T-helper 1 cell treated with Interleukin-12 subunit alpha and Interleukin-12 subunit beta and Interleukin-4 antibody, amounts not matched to agents 30 μg/mL and 1 μg/mL, for 36 hours (primary cell): Measurements from ENCODE around the gene CLPTM1L.
"Not testable (repeated sequence)": the region's sequence is repeated elsewhere in the genome, so short reads cannot be mapped to it uniquely, and the experiment has no call there.

ENCODE experiments used
- H3K27ac Mint-ChIP-seq: one replicate; pipeline ENCODE4 v1.8.0; 2021; ENCODE audit warnings: mild to moderate bottlenecking, mixed read lengths
- H3K27me3 Mint-ChIP-seq: one replicate; pipeline ENCODE4 v1.8.0; 2021; ENCODE audit warnings: low read depth, mixed read lengths
- H3K36me3 Mint-ChIP-seq: one replicate; pipeline ENCODE4 v1.8.0; 2021; ENCODE audit warnings: low read depth, mixed read lengths
- H3K4me1 Mint-ChIP-seq: one replicate; pipeline ENCODE4 v1.8.0; 2021; ENCODE audit warnings: low read depth, mixed read lengths
- H3K4me3 Mint-ChIP-seq: one replicate; pipeline ENCODE4 v1.8.0; 2021; ENCODE audit warnings: mild to moderate bottlenecking, moderate library complexity, mixed read lengths
- H3K9me3 Mint-ChIP-seq: one replicate; pipeline ENCODE4 v1.8.0; 2021; ENCODE audit warnings: mixed read lengths

The CLPTM1L gene

DNA sequence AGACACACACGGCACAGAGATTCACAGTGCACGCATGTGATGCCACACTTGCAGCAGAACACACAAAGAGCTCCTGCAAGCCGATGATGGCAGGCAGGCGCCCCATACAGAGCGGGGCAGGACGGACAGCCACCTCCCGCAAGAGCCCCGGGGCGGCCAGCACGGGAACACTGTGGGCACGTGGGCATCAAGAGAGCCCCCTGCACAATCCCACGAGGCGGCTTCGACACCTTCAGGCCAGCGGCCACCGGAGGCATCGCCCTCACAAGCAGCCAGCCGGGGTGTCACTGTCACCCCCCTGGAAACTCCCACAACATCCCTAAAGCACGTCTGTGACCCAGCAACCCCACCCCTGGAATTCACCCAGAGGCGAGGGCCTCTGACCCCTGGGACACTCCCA, 68.0 kb downstream of the CLPTM1L start:
- Mint-ChIP-seq H3K9me3 (no peaks in the 10 kb centered on the region), H3K27me3 (no peaks in the 10 kb centered on the region), H3K36me3 (no peaks in the 10 kb centered on the region), H3K4me3 (no peak overlapping the region), H3K4me1 (peaks cover 4% of the 10 kb centered on the region), H3K27ac (no peak overlapping the region)

DNA sequence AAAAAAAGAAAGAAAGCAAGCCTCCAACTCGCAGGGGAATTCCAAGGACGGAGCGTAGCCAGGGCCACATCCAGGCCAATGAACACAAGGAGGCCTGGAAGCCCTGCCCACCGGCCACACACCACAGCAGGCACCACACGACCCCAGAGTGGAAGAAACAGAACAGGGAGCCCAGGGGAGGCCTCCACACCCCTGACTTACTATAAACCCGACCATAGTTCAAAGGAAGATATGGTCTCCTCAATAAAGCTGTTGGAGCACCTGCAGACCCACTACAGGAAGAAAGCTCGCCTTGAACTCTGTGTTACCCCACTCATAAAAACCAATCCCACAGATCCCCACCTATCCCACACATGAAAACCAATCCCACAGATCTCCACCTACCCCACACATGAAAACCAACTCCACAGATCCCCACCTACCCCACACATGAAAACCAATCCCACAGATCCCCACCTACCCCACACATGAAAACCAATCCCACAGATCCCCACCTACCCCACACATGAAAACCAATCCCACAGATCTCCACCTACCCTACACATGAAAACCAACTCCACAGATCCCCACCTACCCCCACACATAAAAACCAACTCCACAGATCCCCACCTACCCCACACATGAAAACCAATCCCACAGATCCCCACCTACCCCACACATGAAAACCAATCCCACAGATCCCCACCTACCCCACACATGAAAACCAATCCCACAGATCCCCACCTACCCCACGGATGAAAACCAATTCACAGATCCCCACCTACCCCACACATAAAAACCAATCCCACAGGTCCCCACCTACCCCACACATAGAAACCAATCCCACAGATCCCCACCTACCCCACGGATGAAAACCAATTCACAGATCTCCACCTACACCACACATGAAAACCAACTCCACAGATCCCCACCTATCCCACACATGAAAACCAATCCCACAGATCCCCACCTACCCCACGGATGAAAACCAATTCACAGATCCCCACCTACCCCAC, 69.2 kb downstream of the CLPTM1L start:
- not testable (repeated sequence) for H3K27me3 Mint-ChIP-seq, H3K4me3 Mint-ChIP-seq, H3K36me3 Mint-ChIP-seq, H3K9me3 Mint-ChIP-seq, H3K4me1 Mint-ChIP-seq, H3K27ac Mint-ChIP-seq

DNA sequence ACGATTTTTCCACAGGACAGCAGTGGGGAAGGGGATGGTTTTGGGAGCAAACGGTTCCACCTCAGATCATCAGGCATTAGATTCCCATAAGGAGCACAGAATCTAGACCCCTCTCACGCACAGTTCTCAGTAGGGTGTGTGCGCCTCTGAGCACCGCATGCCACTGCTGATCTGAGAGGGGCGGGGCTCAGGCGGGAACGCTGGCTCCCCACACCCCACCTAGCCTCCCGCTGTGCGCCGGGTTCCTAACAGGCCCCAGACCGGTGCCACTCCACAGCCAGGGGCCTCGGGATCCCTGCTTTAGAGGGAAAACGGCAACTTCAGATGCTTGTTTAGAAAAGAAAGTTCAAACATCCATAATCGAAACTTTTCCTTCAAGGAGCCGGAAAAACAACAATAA, 70.4 kb downstream of the CLPTM1L start:
- no peaks in the 10 kb centered on the region for H3K36me3 Mint-ChIP-seq
- no peak overlapping the region for H3K27ac Mint-ChIP-seq
- H3K27me3 Mint-ChIP-seq: no peaks in the 10 kb centered on the region
- peaks cover 5% of the 10 kb centered on the region for H3K4me1 Mint-ChIP-seq
- H3K4me3 Mint-ChIP-seq: no peak overlapping the region
- no peaks in the 10 kb centered on the region for H3K9me3 Mint-ChIP-seq

DNA sequence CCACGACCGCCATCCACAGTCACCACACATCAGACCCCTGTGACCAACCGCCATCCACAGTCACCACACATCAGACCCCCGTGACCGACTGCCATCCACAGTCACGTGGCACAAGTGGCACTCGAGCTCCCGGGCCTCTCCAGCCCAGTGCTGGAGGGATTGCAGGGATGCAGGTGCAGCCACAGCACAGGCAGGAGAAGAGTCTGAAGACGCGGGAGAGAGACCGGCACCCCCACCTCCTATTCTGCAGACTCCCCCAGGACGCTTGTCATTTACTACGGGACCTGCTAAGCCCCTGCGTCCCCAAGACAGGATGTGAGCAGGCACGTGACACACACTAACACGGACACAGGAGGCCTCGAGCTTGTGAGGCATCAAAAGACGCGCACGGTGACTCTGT, 71.2 kb downstream of the CLPTM1L start:
- H3K4me1 Mint-ChIP-seq: peaks cover 9% of the 10 kb centered on the region

DNA sequence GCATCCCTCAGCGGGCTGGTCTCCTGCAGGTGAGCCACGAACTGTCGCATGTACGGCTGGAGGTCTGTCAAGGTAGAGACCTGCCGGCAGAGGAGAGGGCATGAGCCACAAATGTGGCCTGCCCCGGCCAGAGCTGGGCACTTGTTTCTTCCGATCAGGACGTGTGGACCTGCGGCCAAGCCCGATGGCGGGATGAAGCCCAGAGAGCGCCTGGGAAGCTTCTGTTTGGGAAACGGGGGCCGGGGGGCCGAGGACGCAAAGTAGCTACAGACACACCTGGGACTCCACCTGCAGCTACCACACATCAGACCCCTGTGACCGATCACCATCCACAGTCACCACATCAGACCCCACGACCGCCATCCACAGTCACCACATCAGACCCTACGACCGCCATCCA, 72.7 kb downstream of the CLPTM1L start:
- Mint-ChIP-seq H3K9me3 (no peaks in the 10 kb centered on the region), H3K4me1 (peaks cover 13% of the 10 kb centered on the region), H3K36me3 (no peaks in the 10 kb centered on the region), H3K4me3 (no peak overlapping the region), H3K27me3 (no peaks in the 10 kb centered on the region), H3K27ac (no peak overlapping the region)

More for the DNA sequence above, 71.2 kb downstream of the CLPTM1L start:
- Mint-ChIP-seq H3K27ac (no peak overlapping the region), H3K36me3 (no peaks in the 10 kb centered on the region), H3K4me3 (no peak overlapping the region), H3K9me3 (no peaks in the 10 kb centered on the region), H3K27me3 (no peaks in the 10 kb centered on the region)

DNA sequence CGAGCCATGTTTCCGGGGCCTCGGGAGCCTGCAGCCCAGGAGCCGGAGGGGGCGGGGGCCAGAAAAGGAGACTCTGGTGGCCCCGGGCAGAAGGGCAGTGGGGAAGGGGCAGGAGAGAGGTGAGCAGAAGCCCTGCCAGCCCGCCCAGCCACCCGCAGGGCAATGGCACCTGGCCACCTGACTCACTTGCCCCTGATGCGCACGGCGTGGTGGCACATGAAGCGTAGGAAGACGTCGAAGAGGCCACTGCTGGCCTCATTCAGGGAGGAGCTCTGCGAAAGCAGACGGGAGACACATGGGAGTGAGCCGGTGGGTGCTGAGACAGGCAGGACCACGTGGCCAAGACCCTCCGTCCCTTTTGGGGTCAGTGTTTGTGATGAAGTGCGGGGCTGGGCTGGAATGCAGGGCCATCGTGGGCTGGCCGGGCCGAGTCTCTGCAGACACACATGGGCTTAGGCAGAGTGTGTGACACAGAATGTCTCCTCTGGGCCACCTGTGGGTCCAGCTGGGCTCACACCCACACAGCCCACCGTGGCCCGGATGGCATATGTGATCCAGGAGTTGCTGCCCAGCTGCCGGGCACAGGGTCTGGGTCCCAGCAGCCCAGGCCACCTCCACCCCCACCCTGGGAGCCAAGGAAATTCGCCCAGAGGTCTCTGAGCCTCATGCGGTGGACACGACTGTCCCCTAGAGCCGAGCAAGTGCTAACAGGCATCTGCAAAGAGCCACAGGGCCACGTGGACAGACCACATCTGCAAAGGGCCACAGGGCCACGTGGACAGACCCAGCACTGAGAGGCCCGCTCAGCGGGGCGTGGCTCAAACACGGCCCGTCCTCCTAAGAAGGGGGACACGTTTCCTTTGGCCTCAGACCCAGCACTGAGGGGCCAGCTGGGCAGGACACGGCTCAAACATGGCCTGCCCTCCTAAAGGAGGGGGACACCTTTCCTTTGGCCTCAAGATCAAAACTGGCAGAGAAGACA, 73.7 kb downstream of the CLPTM1L start:
- H3K27me3 Mint-ChIP-seq: no peaks in the 10 kb centered on the region
- H3K36me3 Mint-ChIP-seq: no peaks in the 10 kb centered on the region
- H3K4me1 Mint-ChIP-seq: peaks cover 11% of the 10 kb centered on the region
- H3K4me3 Mint-ChIP-seq: no peak overlapping the region
- no peaks in the 10 kb centered on the region for H3K9me3 Mint-ChIP-seq
- H3K27ac Mint-ChIP-seq: no peak overlapping the region

DNA sequence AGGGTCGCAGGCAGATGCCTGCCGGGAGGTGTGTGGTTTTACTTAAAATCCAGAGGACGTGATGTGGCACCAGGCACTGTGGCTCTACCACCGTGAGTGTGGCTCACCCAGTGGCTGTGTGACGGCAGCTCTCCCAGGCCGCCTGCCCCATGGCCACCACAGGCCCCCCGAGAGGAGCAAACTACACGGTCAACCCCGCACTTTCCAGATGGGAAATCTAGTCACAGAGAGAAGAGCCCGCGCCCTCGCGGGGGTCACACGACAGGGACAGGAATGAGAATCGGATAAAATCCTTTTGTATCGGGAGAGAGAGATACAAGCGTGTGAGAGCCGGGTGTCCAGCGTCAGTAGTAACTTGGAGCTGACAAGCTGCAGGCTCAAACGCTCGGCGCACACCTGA, 74.5 kb downstream of the CLPTM1L start:
- H3K27ac Mint-ChIP-seq: no peak overlapping the region
- H3K36me3 Mint-ChIP-seq: no peaks in the 10 kb centered on the region

DNA sequence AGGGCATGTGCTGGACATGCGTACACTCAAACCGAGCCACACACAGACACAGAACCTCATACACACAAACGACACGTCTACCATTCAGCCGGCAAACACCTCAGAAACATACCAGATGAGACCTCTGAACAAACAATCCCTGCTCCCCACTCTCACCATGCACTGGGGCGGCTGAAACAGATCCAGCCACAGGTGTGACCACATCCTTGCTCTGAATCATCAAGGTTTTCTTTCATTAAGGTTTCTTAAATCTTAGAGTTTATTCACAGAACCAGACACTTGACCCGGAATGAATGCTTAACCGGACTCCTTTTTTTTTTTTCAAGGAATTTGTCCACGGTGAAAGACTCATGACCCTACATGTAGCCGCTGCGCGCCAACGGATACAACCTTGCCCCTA, 76.2 kb downstream of the CLPTM1L start:
- Mint-ChIP-seq H3K4me1 (peaks cover 9% of the 10 kb centered on the region), H3K27me3 (no peaks in the 10 kb centered on the region), H3K9me3 (no peaks in the 10 kb centered on the region), H3K36me3 (no peaks in the 10 kb centered on the region), H3K4me3 (no peak overlapping the region), H3K27ac (no peak overlapping the region)

More for the DNA sequence above, 74.5 kb downstream of the CLPTM1L start:
- Mint-ChIP-seq H3K27me3 (no peaks in the 10 kb centered on the region), H3K9me3 (no peaks in the 10 kb centered on the region), H3K4me1 (peaks cover 9% of the 10 kb centered on the region), H3K4me3 (no peak overlapping the region)

DNA sequence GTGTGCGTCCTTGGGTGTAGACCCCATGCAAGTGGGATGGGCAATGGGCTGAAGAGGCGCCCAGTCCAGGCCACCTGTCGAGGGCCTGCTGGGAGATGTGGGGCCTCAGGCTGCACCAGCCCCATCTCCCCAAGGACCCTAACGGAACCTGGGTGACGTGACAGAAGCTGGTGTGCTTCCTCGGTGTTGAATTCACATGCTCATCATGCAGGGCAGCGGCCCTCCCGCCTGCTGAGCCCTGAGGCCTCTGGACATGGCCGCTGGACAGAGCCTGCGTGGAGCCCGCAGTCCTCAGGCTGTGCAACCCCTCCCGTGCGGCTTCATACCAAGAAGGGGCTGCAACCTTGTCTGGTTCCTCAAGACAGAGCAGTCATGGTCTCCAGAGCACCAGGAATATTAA, 76.8 kb downstream of the CLPTM1L start:
- Mint-ChIP-seq H3K4me3 (no peak overlapping the region), H3K9me3 (no peaks in the 10 kb centered on the region), H3K27ac (no peak overlapping the region), H3K36me3 (no peaks in the 10 kb centered on the region), H3K4me1 (peaks cover 9% of the 10 kb centered on the region), H3K27me3 (no peaks in the 10 kb centered on the region)
